Measurements from ENCODE around the gene PLAAT5.

DNA sequence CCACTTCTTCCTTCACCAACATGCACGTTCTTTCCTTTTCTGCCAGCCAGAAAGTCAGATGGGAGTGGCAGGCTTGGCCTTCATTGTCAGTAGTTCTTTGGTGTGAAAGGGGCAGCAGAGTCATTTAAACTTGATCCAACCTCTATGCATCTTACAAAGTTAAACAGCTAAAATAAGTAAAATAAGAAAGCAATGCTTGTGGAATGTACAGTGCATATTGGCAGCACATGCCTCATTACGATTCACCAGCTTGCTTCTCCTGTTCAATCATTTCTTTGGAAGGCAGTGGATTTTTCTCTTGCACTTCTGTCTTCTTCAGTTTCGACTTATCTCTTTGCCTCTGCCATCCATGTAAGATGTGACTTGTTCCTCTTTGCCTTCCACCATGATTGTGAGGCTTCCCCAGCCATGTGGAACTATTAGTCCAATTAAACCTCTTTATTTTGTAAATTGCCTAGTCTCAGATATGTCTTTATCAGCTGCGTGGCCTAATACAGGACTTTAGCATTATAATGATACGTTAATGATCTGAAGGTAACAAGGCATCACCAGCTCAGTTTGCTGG, 29.7 kb upstream of the PLAAT5 start:
- TF ChIP-seq, protein P1, sequence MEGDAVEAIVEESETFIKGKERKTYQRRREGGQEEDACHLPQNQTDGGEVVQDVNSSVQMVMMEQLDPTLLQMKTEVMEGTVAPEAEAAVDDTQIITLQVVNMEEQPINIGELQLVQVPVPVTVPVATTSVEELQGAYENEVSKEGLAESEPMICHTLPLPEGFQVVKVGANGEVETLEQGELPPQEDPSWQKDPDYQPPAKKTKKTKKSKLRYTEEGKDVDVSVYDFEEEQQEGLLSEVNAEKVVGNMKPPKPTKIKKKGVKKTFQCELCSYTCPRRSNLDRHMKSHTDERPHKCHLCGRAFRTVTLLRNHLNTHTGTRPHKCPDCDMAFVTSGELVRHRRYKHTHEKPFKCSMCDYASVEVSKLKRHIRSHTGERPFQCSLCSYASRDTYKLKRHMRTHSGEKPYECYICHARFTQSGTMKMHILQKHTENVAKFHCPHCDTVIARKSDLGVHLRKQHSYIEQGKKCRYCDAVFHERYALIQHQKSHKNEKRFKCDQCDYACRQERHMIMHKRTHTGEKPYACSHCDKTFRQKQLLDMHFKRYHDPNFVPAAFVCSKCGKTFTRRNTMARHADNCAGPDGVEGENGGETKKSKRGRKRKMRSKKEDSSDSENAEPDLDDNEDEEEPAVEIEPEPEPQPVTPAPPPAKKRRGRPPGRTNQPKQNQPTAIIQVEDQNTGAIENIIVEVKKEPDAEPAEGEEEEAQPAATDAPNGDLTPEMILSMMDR (conservative IDR thresholded peaks at IDR 0.05 in 1 of 2, IDR thresholded peaks at IDR 0.05 in 1 of 2; ENCODE audit: low read depth in 1 of 2, low read length in 2 of 2), result no peak
- no peak for TF ChIP-seq EZH2 (IDR thresholded peaks at IDR 0.05; ENCODE audit: low read length, missing control alignments)
